A549 (cell line): Measurements from ENCODE around the gene ANKRD55.

Experiments used
- CTCF ChIP-seq: fragments of >200 bp; sonication (Bioruptor Twin); formaldehyde crosslinking; IDR thresholded peaks from 3 replicates; pipeline ENCODE4 v1.5.1; 2016
- POLR2A ChIP-seq: IDR thresholded peaks from 2 replicates; pipeline ENCODE4 v1.6.1; 2012; ENCODE audit warnings: mild to moderate bottlenecking, low read length
- SREBF2 ChIP-seq: fragments of 450-650 bp; IDR thresholded peaks from 2 replicates; pipeline ENCODE4 v1.6.1; 2014; ENCODE audit warnings: mild to moderate bottlenecking, moderate library complexity

- TF ChIP-seq POLR2A, result no peak
- TF ChIP-seq CTCF, result no peak
- TF ChIP-seq SREBF2, result no peak
These were observed 156.6 kb downstream of the ANKRD55 start for GRCh38 chr5:56076486-56076885.
